ENCODE results near the gene SLC35F1.

- TF ChIP-seq POLR2AphosphoS5 (IDR thresholded peaks at IDR 0.05; ENCODE audit: low read depth) (no peak), CTCF (IDR thresholded peaks at IDR 0.05; ENCODE audit: insufficient read depth, low read length) (no peak), GABPA (IDR thresholded peaks at IDR 0.05; ENCODE audit: low read depth) (no peak), REST (IDR thresholded peaks at IDR 0.05; ENCODE audit: insufficient replicate concordance, low read depth) (peak; percentile 58)
These were observed 178.6 kb downstream of the SLC35F1 start for GRCh38 chr6:118085665-118086064.

Measured in HL-60 (cell line).